ENCODE measurements around the gene LRRFIP1. TPM values are rescaled to one million over a fixed set of nuclear protein-coding genes. Genes with fewer than 3 reads are reported as not detected.

LRRFIP1 gene
- total RNA-seq, 1 donor = 64.3 TPM

GRCh38 chr2:237638176-237638575 lies 10.8 kb downstream of the LRRFIP1 start:
- no peak for TF ChIP-seq CTCF (IDR thresholded peaks at IDR 0.05; ENCODE audit: insufficient read depth, low read depth, low read length)
- no peak overlapping the region for H3K4me3 ChIP-seq (ENCODE audit: low read depth, low read length)
- no peak for DNase-seq (ENCODE audit: low read depth)

- TF ChIP-seq CTCF (IDR thresholded peaks at IDR 0.05; ENCODE audit: insufficient read depth, low read depth, low read length) = no peak
- H3K4me3 ChIP-seq (ENCODE audit: low read depth, low read length) = no peak overlapping the region
- DNase-seq (ENCODE audit: low read depth) = no peak
These were observed 11.9 kb downstream of the LRRFIP1 start for GRCh38 chr2:237639052-237639835.

- no peak for TF ChIP-seq CTCF (IDR thresholded peaks at IDR 0.05; ENCODE audit: insufficient read depth, low read depth, low read length)
- H3K4me3 ChIP-seq (ENCODE audit: low read depth, low read length) = no peak overlapping the region
- no peak for DNase-seq (ENCODE audit: low read depth)
These were observed 12.4 kb downstream of the LRRFIP1 start for GRCh38 chr2:237639836-237640220.

GRCh38 chr2:237640493-237640998 lies 13.2 kb downstream of the LRRFIP1 start:
- no peak for TF ChIP-seq CTCF (IDR thresholded peaks at IDR 0.05; ENCODE audit: insufficient read depth, low read depth, low read length)
- H3K4me3 ChIP-seq (ENCODE audit: low read depth, low read length) = no peak overlapping the region
- no peak for DNase-seq (ENCODE audit: low read depth)

- H3K4me3 ChIP-seq (ENCODE audit: low read depth, low read length) = no peak overlapping the region
- no peak for DNase-seq (ENCODE audit: low read depth)
- TF ChIP-seq CTCF (IDR thresholded peaks at IDR 0.05; ENCODE audit: insufficient read depth, low read depth, low read length) = no peak
These were observed 14.8 kb downstream of the LRRFIP1 start for GRCh38 chr2:237642038-237642734.

GRCh38 chr2:237643066-237643465 lies 15.7 kb downstream of the LRRFIP1 start:
- no peak overlapping the region for H3K4me3 ChIP-seq (ENCODE audit: low read depth, low read length)
- TF ChIP-seq CTCF (IDR thresholded peaks at IDR 0.05; ENCODE audit: insufficient read depth, low read depth, low read length) = no peak
- no peak for DNase-seq (ENCODE audit: low read depth)
